Left lung (tissue), 10 donors: ENCODE measurements around the gene CLDN3. TPM values are rescaled to one million over a fixed set of nuclear protein-coding genes. Genes with fewer than 3 reads are reported as not detected.

Experiments
- ATAC-seq: fragments of 200-7000 bp; cut with Tn5 transposase; one replicate; pipeline ENCODE4 v1.9.1; 2020; ENCODE audit warnings: moderate library complexity
- DNase-seq, 4 donors: peaks; one replicate each; pipeline ENCODE4 v3.0.0-alpha.2; 2013 to 2020
- H3K27ac ChIP-seq, 2 donors: fragments of 200-600 bp; sonication (generic) in 1 of 2; one replicate each; pipeline versions ENCODE4 v1.5.0 to v1.8.0; 2020 to 2021
- H3K27me3 ChIP-seq, 2 donors: fragments of 200-600 bp; sonication (generic) in 1 of 2; one replicate each; pipeline versions ENCODE4 v1.5.0 to v1.8.0; 2020 to 2021
- H3K36me3 ChIP-seq, 2 donors: fragments of 200-600 bp; sonication (generic) in 1 of 2; one replicate each; pipeline versions ENCODE4 v1.5.0 to v1.8.0; 2020 to 2021
- H3K4me1 ChIP-seq, 2 donors: fragments of 200-600 bp; one replicate each; pipeline ENCODE4 v1.8.0; 2021
- H3K4me3 ChIP-seq, 2 donors: fragments of 200-600 bp; sonication (generic) in 1 of 2; one replicate each; pipeline versions ENCODE4 v1.5.0 to v1.8.0; 2020 to 2021; ENCODE audit warnings: mild to moderate bottlenecking in 1 of 2
- H3K9me3 ChIP-seq, 2 donors: fragments of 200-600 bp; sonication (generic) in 1 of 2; one replicate each; pipeline versions ENCODE4 v1.5.0 to v1.8.0; 2020 to 2021
- intact Hi-C, 2 donors: fragments of 100-400 bp; cut with DNase I; formaldehyde crosslinking; loops; one replicate each; pipeline versions ENCODE4 v1.11.2 to v1.14.2; 2022
- polyA plus RNA-seq, 6 donors: library from polyadenylated mRNA; unstranded; fragments of 120-200 nt; gene quantifications; one replicate each; pipeline ENCODE4 v1.2.1, GENCODE V29; 2013; ENCODE audit not compliant: insufficient read length in 6 of 6
- total RNA-seq, 2 donors: library from RNA; stranded (reverse); fragmentation: NEBNext Ultra II Directional; extraction: Animal tissue kit (Norgen Biotek cat#: 25700); gene quantifications; one replicate each; pipeline ENCODE4 v1.2.1, GENCODE V29; 2021
- TF ChIP-seq, protein P1 (sequence below), 2 donors: fragments of 200-600 bp; sonication (generic) in 1 of 2; IDR thresholded peaks; one replicate each; pipeline versions ENCODE4 v1.5.0 to v1.8.0; 2021; ENCODE audit warnings: antibody characterized with exemption in 2 of 2
- donor health status: DM: no; HTN: yes; CAD: no.
- donor health status: DM: no; HTN: no; CAD: no.

The CLDN3 gene
- total and polyA plus RNA-seq, 8 donors = 10.1 to 35.9 (median 20.2) TPM

DNA sequence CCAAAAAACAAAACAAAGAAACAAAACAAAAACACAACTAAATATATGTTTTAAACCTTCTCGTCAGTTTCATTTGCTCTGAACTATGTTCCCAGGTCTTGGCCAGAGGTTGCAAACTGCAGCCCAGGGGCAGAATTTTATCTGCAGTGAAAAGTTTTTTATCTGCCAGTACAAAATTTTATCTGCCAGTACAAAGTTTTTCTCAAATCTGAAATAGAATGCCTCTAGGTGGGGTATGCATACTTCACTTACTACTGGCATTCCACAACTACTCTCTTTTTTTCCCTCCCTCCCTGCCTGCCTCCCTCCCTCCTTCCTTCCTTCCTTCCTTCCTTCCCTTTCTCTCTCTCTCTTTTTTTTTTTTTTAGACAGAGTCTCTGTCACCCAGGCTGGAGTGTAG, 9.4 kb upstream of the CLDN3 start:
- no peaks in the 10 kb centered on the region for H3K4me1 ChIP-seq
- no peak overlapping the region for H3K4me3 ChIP-seq
- DNase-seq = no peak
- no peak overlapping the region for H3K27ac ChIP-seq
- no peaks in the 10 kb centered on the region for H3K36me3 ChIP-seq
- no peaks in the 10 kb centered on the region for H3K27me3 ChIP-seq
- ATAC-seq = no peak
- intact Hi-C loops = no loop called here
- TF ChIP-seq, protein P1, sequence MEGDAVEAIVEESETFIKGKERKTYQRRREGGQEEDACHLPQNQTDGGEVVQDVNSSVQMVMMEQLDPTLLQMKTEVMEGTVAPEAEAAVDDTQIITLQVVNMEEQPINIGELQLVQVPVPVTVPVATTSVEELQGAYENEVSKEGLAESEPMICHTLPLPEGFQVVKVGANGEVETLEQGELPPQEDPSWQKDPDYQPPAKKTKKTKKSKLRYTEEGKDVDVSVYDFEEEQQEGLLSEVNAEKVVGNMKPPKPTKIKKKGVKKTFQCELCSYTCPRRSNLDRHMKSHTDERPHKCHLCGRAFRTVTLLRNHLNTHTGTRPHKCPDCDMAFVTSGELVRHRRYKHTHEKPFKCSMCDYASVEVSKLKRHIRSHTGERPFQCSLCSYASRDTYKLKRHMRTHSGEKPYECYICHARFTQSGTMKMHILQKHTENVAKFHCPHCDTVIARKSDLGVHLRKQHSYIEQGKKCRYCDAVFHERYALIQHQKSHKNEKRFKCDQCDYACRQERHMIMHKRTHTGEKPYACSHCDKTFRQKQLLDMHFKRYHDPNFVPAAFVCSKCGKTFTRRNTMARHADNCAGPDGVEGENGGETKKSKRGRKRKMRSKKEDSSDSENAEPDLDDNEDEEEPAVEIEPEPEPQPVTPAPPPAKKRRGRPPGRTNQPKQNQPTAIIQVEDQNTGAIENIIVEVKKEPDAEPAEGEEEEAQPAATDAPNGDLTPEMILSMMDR (IDR thresholded peaks at IDR 0.05) = no peak
- H3K9me3 ChIP-seq = no peaks in the 10 kb centered on the region

DNA sequence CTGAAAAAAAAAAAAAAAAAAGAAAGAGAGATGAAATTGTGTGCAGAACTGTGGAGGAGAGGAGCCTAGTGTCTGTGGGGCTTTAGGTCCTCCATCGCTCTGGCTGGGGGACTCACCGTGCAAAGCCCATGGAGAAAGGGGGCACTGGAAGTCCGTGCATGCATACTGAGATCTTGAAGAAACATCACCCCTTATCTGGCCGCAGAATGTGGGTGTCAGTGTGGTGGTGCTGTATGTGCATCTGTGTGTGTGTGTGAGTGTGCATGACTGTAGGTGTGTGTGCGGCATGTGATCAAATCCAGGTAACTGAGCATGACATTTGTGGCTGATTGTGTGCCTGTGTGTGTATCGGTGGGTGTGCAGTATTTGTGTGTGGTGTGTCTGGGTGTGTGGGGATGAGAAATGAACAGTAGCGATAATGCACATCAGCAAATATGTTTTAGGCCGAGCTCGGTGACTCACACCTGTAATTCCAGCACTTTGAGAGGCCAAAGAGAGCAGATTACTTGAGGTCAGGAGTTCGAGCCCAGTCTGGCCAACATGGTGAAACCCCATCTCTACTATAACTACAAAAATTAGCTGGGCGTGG, 8.8 kb upstream of the CLDN3 start:
- Histone ChIP-seq H3K4me1 (no peaks in the 10 kb centered on the region), H3K36me3 (no peaks in the 10 kb centered on the region), H3K4me3 (no peak overlapping the region), H3K27me3 (no peaks in the 10 kb centered on the region), H3K9me3 (no peaks in the 10 kb centered on the region), H3K27ac (no peak overlapping the region)
- TF ChIP-seq, protein P1 (IDR thresholded peaks at IDR 0.05) = no peak
- ATAC-seq (no peak), DNase-seq (no peak)
- intact Hi-C loops = no loop called here

DNA sequence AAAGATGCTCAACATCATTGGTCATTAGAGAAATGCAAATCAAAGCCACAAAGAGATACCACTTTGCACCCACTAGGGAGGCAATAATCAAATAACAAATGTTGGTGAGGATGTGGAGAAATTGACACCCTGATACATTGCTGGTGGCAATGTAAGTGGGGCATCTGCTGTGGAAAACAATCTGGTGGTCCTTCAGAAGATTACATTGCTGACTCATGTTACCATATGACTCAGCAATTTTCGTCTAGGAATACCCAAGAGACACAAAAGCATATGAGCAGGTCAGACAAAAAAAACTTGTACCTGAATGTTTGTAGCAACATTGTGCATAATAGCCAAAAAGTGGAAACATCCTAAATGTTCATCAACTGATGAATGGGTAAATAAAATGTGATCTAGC, 4.9 kb upstream of the CLDN3 start:
- Histone ChIP-seq H3K27me3 (peaks cover 10 to 28% of the 10 kb centered on the region in 2 donors), H3K27ac (no peak overlapping the region), H3K36me3 (no peaks in the 10 kb centered on the region), H3K4me3 (no peak overlapping the region), H3K9me3 (no peaks in the 10 kb centered on the region), H3K4me1 (peaks cover 0 to 9% of the 10 kb centered on the region in 2 donors)
- intact Hi-C loops = no loop called here
- DNase-seq = no peak
- ATAC-seq = no peak
- TF ChIP-seq, protein P1 (IDR thresholded peaks at IDR 0.05) = no peak

DNA sequence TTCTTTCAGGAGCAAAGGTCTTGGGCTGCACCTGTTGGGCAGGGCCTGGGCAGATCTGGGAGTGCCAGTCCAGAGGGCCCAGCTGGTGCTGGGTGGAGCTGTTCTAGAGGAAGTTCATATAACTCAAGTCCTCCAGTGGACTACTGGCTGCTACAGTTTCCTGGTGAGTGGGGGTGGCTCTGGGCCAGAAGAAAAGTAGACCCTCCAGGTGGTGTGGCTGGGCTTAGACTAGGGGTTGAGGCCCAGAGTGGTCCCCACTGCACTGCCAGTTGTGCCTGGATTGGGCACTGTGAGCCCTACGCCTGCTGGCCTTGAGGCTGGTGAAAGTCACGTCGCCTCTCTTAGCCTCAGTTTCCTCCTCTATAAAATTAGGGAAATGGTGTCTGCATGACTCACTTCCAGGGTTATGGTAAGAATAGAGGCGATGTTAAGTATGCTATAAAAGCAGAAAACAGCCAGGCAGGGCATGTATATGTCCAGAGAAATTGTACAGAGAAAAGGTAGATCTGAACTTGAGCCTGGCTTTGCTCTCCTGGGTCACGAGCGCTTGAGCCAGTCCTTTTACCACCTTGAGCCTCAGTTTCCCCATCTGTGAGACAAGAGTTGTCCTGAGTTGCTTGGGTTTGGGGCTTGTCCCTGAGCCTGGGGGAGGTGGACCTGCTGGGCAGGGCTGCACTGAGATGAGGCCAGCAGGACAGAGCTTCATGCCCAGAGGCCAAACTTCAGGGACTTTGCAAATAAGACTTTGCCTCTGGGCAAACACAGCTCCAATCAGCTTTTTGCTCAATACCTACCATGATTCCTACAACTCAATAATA, 3.8 kb upstream of the CLDN3 start:
- no peak overlapping the region for H3K27ac ChIP-seq
- H3K9me3 ChIP-seq = no peaks in the 10 kb centered on the region
- H3K4me3 ChIP-seq = no peak overlapping the region
- peaks cover 19 to 38% of the 10 kb centered on the region in 2 donors for H3K27me3 ChIP-seq
- DNase-seq = no peak
- peaks cover 0 to 17% of the 10 kb centered on the region in 2 donors for H3K4me1 ChIP-seq
- no peak for ATAC-seq
- intact Hi-C loops = no loop called here
- TF ChIP-seq, protein P1 (IDR thresholded peaks at IDR 0.05) = no peak
- H3K36me3 ChIP-seq = no peaks in the 10 kb centered on the region

DNA sequence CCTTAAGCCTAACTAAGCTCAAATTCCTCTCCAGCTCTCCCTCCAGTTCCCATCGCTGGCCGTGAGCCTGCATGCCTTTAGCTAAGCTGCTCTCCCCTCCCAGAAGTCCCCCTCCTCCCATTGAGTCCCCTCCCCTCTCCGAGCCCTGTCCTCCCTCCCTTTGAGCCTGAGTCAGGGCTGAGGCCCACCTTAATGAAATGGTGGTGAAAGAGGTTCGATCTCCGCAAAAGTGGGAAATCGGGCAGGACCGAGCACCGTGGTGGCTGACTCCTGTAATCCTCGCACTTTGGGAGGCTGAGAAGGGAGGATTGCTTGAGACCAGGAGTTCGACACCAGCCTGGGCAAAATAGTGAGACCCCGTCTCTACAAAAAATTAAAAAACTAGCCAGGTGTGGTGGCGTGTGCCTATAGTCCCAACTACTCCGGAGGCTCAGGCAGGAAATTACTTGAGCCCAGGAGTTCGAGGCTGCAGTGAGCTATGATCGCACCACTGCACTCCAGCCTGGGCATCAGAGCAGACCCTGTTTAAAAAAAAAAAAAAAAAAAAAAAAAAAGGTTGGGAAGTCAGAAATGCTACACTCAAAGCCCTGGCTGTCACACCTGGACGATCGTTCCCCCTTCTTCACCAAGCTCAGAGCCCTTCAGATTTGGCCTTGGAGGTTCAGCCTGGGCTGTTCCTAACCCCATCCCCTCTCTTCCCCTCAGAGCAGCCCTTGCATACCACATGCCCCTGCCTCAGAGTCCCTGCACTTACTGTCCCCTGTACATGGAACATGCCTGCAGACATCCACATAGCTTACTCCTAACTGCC, 995 bp upstream of the CLDN3 start:
- H3K27me3 ChIP-seq = peaks cover 24 to 66% of the 10 kb centered on the region in 2 donors
- peak overlapping the region in 1 of 2 donors; percentile 33 for H3K27ac ChIP-seq
- ATAC-seq (no peak), DNase-seq (peak in 1 of 4 donors; percentile 5)
- H3K4me1 ChIP-seq = peaks cover 0 to 21% of the 10 kb centered on the region in 2 donors
- no peaks in the 10 kb centered on the region for H3K36me3 ChIP-seq
- peak overlapping the region; percentile 22 to 37 for H3K4me3 ChIP-seq
- TF ChIP-seq, protein P1 (IDR thresholded peaks at IDR 0.05) = no peak
- intact Hi-C loops = no loop called here
- no peaks in the 10 kb centered on the region for H3K9me3 ChIP-seq
